B cell (primary cell): ENCODE data around the gene ENOPH1. TPM values are rescaled to one million over a fixed set of nuclear protein-coding genes. Genes with fewer than 3 reads are reported as not detected.

Experiments used
- ATAC-seq: fragments of 200-7000 bp; cut with Tn5 transposase; one replicate; pipeline ENCODE4 v1.10.0; 2021; ENCODE audit warnings: low read depth, mild to moderate bottlenecking, moderate number of reproducible peaks, moderate library complexity
- CTCF ChIA-PET: fragments of 350-600 bp; sonication (Branson Sonifier 250); formaldehyde crosslinking; loops from one replicate; lab custom pipeline; 2021; ENCODE audit warnings: antibody characterized with exemption, inconsistent platforms; lab: Charles Lee
- POLR2A ChIA-PET: fragments of 350-600 bp; sonication (Branson Sonifier 250); formaldehyde crosslinking; loops from one replicate; lab custom pipeline; 2021; ENCODE audit warnings: antibody characterized with exemption; lab: Charles Lee
- DNase-seq: peaks from one replicate; pipeline ENCODE4 v3.0.0; 2013
- H2AFZ ChIP-seq: 2 replicates; pipeline ENCODE4 v1.6.1; 2012; ENCODE audit warnings: mild to moderate bottlenecking, low read depth, low read length; ENCODE audit not compliant: insufficient read depth, poor library complexity, severe bottlenecking
- H3K27ac ChIP-seq, 2 donors: 1 replicate in 1 of 2; 2 replicates in 1 of 2; pipeline ENCODE4 v1.5.1; 2012 to 2013; ENCODE audit warnings: low read length in 2 of 2, mild to moderate bottlenecking in 2 of 2, moderate library complexity in 1 of 2
- H3K27me3 ChIP-seq, 4 experiments: fragments of 200-600 bp in 1 of 4; sonication (generic) in 1 of 4; replicated peaks in 1 of 4; 1 replicate in 2 of 4; 2 replicates in 2 of 4; pipeline versions ENCODE4 v1.6.1 to v1.7.0; 2013 to 2016; ENCODE audit warnings: low read length in 3 of 4, mild to moderate bottlenecking in 2 of 4, mixed read lengths in 1 of 4, moderate library complexity in 1 of 4; ENCODE audit not compliant: insufficient read depth in 4 of 4, control insufficient read depth in 3 of 4; ENCODE audit errors: control extremely low read depth in 1 of 4
- H3K36me3 ChIP-seq, 2 experiments: replicated peaks in 1 of 2; 1 replicate in 1 of 2; 2 replicates in 1 of 2; pipeline versions ENCODE4 v1.6.1 to v1.7.1; 2013; ENCODE audit warnings: low read length in 1 of 2; ENCODE audit not compliant: insufficient read depth in 2 of 2, control insufficient read depth in 1 of 2; ENCODE audit errors: control extremely low read depth in 1 of 2, extremely low read depth in 1 of 2
- H3K4me1 ChIP-seq, 2 donors: fragments of 200-600 bp in 1 of 2; sonication (generic) in 1 of 2; 1 replicate in 1 of 2; 2 replicates in 1 of 2; pipeline versions ENCODE4 v1.5.1 to v1.6.1; 2013 to 2017; ENCODE audit warnings: low read length in 2 of 2; ENCODE audit not compliant: control insufficient read depth in 2 of 2, insufficient read depth in 2 of 2
- H3K4me2 ChIP-seq: replicated peaks from 2 replicates; pipeline ENCODE3; 2012; ENCODE audit warnings: mild to moderate bottlenecking, low read depth, low read length; ENCODE audit not compliant: poor library complexity, severe bottlenecking
- H3K4me3 ChIP-seq, 5 experiments: fragments of 200-600 bp in 1 of 5; sonication (generic) in 1 of 5; 1 replicate in 3 of 5; 2 replicates in 2 of 5; pipeline versions ENCODE4 v1.5.1 to v1.7.0; 2011 to 2016; ENCODE audit warnings: low read length in 4 of 5, mild to moderate bottlenecking in 4 of 5, low read depth in 2 of 5, control low read depth in 1 of 5, moderate library complexity in 1 of 5; ENCODE audit not compliant: insufficient read depth in 1 of 5; ENCODE audit errors: control extremely low read depth in 1 of 5, extremely low read depth in 1 of 5
- H3K79me2 ChIP-seq: fragments of 200-600 bp; sonication (generic); one replicate; pipeline ENCODE4 v1.6.0; 2016; ENCODE audit warnings: low read length; ENCODE audit not compliant: control insufficient read depth, insufficient read depth
- H3K9ac ChIP-seq: fragments of 200-600 bp; sonication (generic); 2 replicates; pipeline ENCODE4 v1.6.1; 2017; ENCODE audit warnings: mild to moderate bottlenecking, low read length, moderate library complexity
- H3K9me3 ChIP-seq, 3 donors: one replicate each; pipeline versions ENCODE4 v1.6.1 to v1.7.1; 2013; ENCODE audit warnings: low read length in 2 of 3; ENCODE audit not compliant: control insufficient read depth in 2 of 3, insufficient read depth in 1 of 3; ENCODE audit errors: control extremely low read depth in 1 of 3
- H4K20me1 ChIP-seq: 2 replicates; pipeline ENCODE4 v1.6.0; 2012; ENCODE audit warnings: mild to moderate bottlenecking, low read length; ENCODE audit not compliant: insufficient read depth, control insufficient read depth, poor library complexity, severe bottlenecking
- H3K27ac Mint-ChIP-seq: one replicate; pipeline ENCODE4 v1.8.0; 2021; ENCODE audit warnings: mixed read lengths
- H3K27me3 Mint-ChIP-seq: one replicate; pipeline ENCODE4 v1.8.0; 2021; ENCODE audit warnings: mixed read lengths
- H3K4me1 Mint-ChIP-seq: one replicate; pipeline ENCODE4 v1.8.0; 2021; ENCODE audit warnings: mixed read lengths
- H3K4me3 Mint-ChIP-seq: one replicate; pipeline ENCODE4 v1.8.0; 2021; ENCODE audit warnings: mixed read lengths
- H3K9me3 Mint-ChIP-seq: one replicate; pipeline ENCODE4 v1.8.0; 2022; ENCODE audit warnings: mixed read lengths; ENCODE audit not compliant: insufficient read depth
- EZH2 ChIP-seq: IDR thresholded peaks from 2 replicates; pipeline ENCODE4 v1.6.1; 2012; ENCODE audit warnings: borderline replicate concordance, low read depth, mild to moderate bottlenecking, moderate library complexity, low read length; ENCODE audit not compliant: insufficient read depth, poor library complexity, severe bottlenecking
- whole genome bisulfite sequencing: methylation state at CpG from one replicate; pipeline ENCODE4 v1.1.5; 2013; ENCODE audit warnings: missing lambda C conversion rate; ENCODE audit not compliant: insufficient coverage; 5-methylcytosine and 5-hydroxymethylcytosine counted together
- intact Hi-C: fragments of 100-400 bp; cut with micrococcal nuclease; formaldehyde crosslinking; loops from one replicate; pipeline ENCODE4 v1.10.0; 2022
- polyA plus RNA-seq: library from polyadenylated mRNA; depleted of rRNA; stranded (reverse); fragments of >200 nt; gene quantifications from 2 replicates; pipeline ENCODE4 v1.2.3, GENCODE V29; 2012
- total RNA-seq, 2 donors: library from RNA; stranded (reverse); fragments of 120-200 nt in 1 of 2; gene quantifications; 1 replicate in 1 of 2; 2 replicates in 1 of 2; pipeline versions ENCODE4 v1.2.3 to v1.2.4, GENCODE V29; 2013 to 2022
- TF ChIP-seq, protein P1 (sequence below): fragments of 200-600 bp; IDR thresholded peaks from one replicate; pipeline ENCODE4 v1.8.0; 2022; ENCODE audit warnings: antibody characterized with exemption, mild to moderate bottlenecking

Gene ENOPH1
- total and polyA plus RNA-seq, 2 donors (not counting 1 experiment from before 2014, with no cell fraction given) = 10.9 to 20.2 TPM

GRCh38 chr4:82428969-82429727 is 1.2 kb upstream of the ENOPH1 start:
- Histone ChIP-seq H3K27ac (peak overlapping the region; percentile 96 to 100), H4K20me1 (peaks cover 51% of the 10 kb centered on the region), H3K9me3 (no peaks in the 10 kb centered on the region), H2AFZ (peak overlapping the region; percentile 90), H3K36me3 (peaks cover 18 to 47% of the 10 kb centered on the region in 2 experiments), H3K9ac (peak overlapping the region; percentile 96), H3K4me1 (peaks cover 27 to 32% of the 10 kb centered on the region in 2 donors), H3K79me2 (peaks cover 65% of the 10 kb centered on the region), H3K4me2 (peak overlapping the region; percentile 93), H3K4me3 (peak overlapping the region; percentile 98 to 99 (median 98)), H3K27me3 (no peaks in the 10 kb centered on the region)
- no peak for TF ChIP-seq EZH2
- TF ChIP-seq, protein P1, sequence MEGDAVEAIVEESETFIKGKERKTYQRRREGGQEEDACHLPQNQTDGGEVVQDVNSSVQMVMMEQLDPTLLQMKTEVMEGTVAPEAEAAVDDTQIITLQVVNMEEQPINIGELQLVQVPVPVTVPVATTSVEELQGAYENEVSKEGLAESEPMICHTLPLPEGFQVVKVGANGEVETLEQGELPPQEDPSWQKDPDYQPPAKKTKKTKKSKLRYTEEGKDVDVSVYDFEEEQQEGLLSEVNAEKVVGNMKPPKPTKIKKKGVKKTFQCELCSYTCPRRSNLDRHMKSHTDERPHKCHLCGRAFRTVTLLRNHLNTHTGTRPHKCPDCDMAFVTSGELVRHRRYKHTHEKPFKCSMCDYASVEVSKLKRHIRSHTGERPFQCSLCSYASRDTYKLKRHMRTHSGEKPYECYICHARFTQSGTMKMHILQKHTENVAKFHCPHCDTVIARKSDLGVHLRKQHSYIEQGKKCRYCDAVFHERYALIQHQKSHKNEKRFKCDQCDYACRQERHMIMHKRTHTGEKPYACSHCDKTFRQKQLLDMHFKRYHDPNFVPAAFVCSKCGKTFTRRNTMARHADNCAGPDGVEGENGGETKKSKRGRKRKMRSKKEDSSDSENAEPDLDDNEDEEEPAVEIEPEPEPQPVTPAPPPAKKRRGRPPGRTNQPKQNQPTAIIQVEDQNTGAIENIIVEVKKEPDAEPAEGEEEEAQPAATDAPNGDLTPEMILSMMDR = peak; percentile 97
- intact Hi-C loops = loop anchor here (1.0 to 2.0 kb wide), 6 partner anchors 33 to 855 kb away; partner anchors contain the start of genes COPS4, COQ2 and LIN54
- ChIA-PET CTCF (interaction anchor here (0.7 to 2.7 kb wide), 17 partner anchors 9 to 471 kb away, joined by 3 to 16 read pairs (median 6); partner anchors contain the start of genes HNRNPD and THAP9), POLR2A (interaction anchor here (0.8 to 2.3 kb wide), 12 partner anchors 10 to 1026 kb away, joined by 3 to 44 read pairs (median 6); partner anchors contain the start of genes COPS4, HELQ, HNRNPD and MRPS18C)
- DNase-seq (peak; percentile 97), ATAC-seq (peak; percentile 64)
- under 1% methylated on average over 64 of the region's 83 CpGs for WGBS
- Mint-ChIP-seq H3K27me3 (no peaks in the 10 kb centered on the region), H3K9me3 (no peaks in the 10 kb centered on the region), H3K4me1 (peaks cover 48% of the 10 kb centered on the region), H3K27ac (peak overlapping the region; percentile 100), H3K4me3 (peak overlapping the region; percentile 100)
